Keratinocyte (primary cell): ENCODE data around the gene ZNF141. TPM values are rescaled to one million over a fixed set of nuclear protein-coding genes. Genes with fewer than 3 reads are reported as not detected.

Experiments
- polyA plus RNA-seq, 5 experiments: library from polyadenylated mRNA; depleted of rRNA in 3 of 5; stranded (reverse) in 3 of 5; stranded (forward) in 1 of 5; unstranded in 1 of 5; fragments of >200 nt; gene quantifications; 1 replicate in 1 of 5; 2 replicates in 3 of 5; 3 replicates in 1 of 5; pipeline versions ENCODE4 v1.2.1 to v1.2.3, GENCODE V29; 2011 to 2012; ENCODE audit warnings: missing spikeins in 2 of 5, low read depth in 1 of 5, low replicate concordance in 1 of 5
- small RNA-seq, 3 experiments: library from RNA; depleted of rRNA; stranded (forward); fragments of <200 nt; gene quantifications; one replicate each; pipeline ENCODE3, GENCODE V24; 2012; ENCODE audit warnings: low read depth in 3 of 3, low replicate concordance in 1 of 3; ENCODE audit not compliant: insufficient read length in 3 of 3

The ZNF141 gene
- polyA plus RNA-seq, 1 donor (not counting 4 experiments of a cell fraction or from before 2014, with no cell fraction given): 3.7 TPM

Small RNA genes lying within 50 kb of the gene (small RNA-seq; reads per million reads assigned to genes)
- 0 reads per million in 3 experiments for gene AC079140.2
- 0 reads per million in 3 experiments for gene MIR571
- gene ZNF519P4: 0 reads per million in 3 experiments

Other genes with a start within 250 kb of the ZNF141 start
- gene ZNF718, start 213.3 kb upstream of the ZNF141 start, polyA plus RNA-seq: 4.0 to 5.0 TPM (median 4.1 TPM) in 3 replicates
- gene ZNF732, start 32.3 kb upstream of the ZNF141 start, polyA plus RNA-seq: 0.40 to 1.2 TPM (median 0.51 TPM) in 3 replicates
- 8.6 to 15.7 TPM (median 10.0 TPM) in 3 replicates for gene ZNF721, start 161.3 kb downstream of the ZNF141 start, polyA plus RNA-seq
- 45.7 to 74.6 TPM (median 68.9 TPM) in 3 replicates for gene PIGG, start 161.4 kb downstream of the ZNF141 start, polyA plus RNA-seq
- gene TMEM271, start 238.5 kb downstream of the ZNF141 start, polyA plus RNA-seq: not detected in 3 replicates